HG03135 (cell line): Measurements from ENCODE around the gene LILRA1.
A peak's percentile ranks its signal among the peaks of the same experiment; 100 is the strongest.
"Not testable (repeated sequence)": the region's sequence is repeated elsewhere in the genome, so short reads cannot be mapped to it uniquely, and the experiment has no call there.

Experiments used
- ATAC-seq: cut with Tn5 transposase; IDR thresholded peaks from one replicate; pipeline ENCODE4 v1.9.1; 2021; ENCODE audit warnings: mild to moderate bottlenecking, moderate library complexity; ENCODE audit not compliant: unreplicated experiment

LILRA1 gene

GRCh38 chr19:54593445-54593844, at the start of gene LILRA1:
TSS of gene LILRA1 (plus strand) at chr19:54593632. CDS start at chr19:54594245, 613 bp downstream.
- ATAC-seq, result not testable (repeated sequence)

DNA sequence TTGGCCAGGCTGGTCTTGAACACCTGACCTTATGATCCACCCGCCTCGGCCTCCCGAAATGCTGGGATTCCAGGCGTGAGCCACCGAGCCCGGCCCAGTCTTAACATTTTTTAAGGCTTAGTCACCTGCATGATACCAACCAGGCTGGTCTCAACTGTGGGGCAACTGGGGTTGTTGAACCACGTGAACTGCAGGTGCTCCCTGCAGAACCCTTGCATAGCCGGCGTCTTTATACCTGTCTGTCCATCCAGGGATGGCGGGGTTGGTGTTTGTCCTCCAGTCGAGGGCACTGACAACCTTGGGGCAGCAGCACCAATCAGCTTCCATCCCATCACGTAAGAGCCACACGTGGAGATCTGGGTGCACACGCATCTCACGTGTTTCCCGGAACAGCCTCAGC, 44.6 kb upstream of the LILRA1 start:
- no peak for ATAC-seq

DNA sequence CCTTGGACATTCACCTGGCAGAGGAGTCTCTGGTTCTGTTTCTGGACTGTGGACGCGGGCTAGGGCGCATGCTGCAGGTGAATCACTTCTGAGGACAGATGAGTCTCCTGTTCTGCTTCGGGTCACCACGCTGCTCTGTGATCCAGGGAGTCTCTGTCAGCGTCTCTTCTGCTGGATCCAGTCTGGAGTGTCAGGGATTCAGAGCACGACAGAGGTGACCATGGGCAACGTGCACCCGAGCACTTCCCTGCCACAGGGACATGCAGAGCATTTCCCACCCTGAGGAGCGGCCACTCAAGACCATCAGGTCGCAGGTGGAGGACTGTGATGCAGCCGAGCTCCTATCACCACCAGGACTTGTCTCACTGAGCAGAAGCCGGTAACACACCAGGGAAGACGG, 44.2 kb upstream of the LILRA1 start:
- ATAC-seq, result no peak

DNA sequence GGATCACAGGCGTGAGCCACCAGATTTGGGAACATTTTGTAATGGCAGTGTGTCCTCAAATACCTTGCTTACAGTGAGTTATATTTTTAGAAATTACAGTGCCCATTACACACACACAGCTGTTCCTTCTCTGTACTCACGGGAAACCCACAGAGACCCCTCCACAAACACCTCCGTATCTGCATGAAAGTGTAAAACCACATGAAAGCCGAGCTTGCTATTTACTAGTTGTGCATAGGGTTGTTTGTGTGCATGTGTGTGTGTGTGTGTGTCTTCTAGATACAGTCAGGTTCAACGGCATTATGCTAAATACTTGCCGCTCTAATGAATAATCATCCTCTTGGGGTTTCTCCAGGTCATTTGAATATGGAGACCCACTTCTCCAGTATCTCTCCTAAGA, 42.1 kb upstream of the LILRA1 start:
- no peak for ATAC-seq

DNA sequence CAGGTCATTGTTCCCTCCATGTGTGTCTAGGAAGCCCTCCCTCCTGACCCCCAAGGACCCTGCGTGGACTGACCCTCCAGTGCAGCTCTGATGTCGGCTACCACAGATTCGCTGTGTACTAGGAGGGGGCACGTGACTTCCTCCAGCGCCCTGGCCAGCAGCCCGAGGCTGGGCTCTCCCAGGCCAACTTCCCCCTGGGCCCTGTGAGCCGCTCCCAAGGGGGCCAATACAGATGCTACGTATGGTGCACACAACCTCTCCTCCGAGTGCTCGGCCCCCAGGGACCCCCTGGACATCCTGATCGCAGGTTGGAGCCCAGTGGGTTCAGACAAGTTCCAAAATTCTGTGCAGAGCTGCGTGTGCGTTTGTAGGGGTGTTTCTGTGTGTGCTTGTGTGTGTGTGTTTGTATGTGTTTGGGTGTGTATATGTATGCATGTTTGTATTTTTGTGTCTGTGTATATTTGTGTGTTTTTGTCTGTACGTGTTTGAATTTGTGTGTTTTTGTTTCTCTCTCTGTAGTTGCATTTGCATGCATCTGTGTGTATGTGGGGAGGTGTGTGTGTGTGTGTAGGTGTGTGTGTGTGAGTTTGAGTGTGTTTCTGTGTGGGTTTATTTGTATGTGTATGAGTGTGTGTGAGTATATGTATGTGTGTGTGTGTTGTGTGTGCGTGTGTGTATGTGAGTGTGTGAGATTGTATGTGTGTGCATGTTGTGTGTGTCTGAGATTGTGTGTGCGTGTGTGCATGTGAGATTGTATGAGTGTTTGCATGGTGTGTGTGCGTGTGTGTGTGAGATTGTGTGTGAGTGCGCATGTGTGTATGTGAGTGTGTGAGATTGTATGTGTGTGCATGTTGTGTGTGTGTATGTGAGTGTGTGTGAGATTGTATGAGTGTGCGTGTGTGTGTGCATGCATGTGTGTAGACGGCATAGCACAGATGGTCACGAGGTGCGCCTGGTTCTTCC, 41.2 kb upstream of the LILRA1 start:
- no peak for ATAC-seq

GRCh38 chr19:54552913-54553310, 40.5 kb upstream of the LILRA1 start:
- ATAC-seq, result no peak

DNA sequence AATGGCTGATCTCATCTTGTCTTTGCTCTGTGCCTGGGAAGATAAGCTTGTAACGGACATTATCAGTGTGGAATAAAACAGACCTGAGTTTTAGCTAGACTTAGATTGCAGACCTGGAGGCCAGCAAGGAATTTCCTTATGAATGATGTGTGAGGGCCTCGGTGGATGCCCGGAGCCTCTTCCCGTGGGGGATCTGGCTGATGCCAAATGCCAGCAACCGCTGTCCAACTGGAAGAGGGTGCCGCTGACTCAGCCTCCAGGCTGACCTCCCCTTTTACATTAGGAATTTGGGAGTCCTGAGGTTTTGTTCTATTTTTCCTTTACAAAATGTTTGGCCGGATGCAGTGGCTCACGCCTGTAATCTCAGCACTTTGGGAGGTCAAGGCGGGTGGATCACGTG, 39.4 kb upstream of the LILRA1 start:
- no peak for ATAC-seq

- no peak for ATAC-seq
These were observed 38.5 kb upstream of the LILRA1 start for GRCh38 chr19:54554896-54555295.

DNA sequence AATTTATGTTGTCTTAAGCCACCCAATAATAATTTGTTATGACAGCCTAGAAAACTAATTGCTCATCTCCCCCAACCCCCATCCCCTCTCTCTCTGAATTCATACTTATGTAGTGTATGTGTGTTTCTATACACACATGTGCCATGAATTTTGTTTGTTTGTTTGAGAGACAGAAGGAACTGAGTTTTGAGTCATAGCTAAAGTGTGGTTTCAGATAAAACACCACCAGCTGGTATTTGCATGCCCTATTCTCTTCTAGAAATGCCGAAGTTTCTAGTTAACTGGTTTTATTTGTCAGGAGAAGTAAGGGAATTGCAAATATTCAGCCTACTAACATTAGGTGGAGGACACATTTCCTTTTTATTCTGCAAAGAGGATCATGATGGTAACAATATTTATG, 37.2 kb upstream of the LILRA1 start:
- ATAC-seq, result no peak

GRCh38 chr19:54558339-54558738, 35.1 kb upstream of the LILRA1 start:
- no peak for ATAC-seq

- ATAC-seq, result no peak
These were observed 32.5 kb upstream of the LILRA1 start for GRCh38 chr19:54560881-54561385.

GRCh38 chr19:54561840-54562239, 31.6 kb upstream of the LILRA1 start:
- ATAC-seq, result no peak

- ATAC-seq, result not testable (repeated sequence)
These were observed 30.2 kb upstream of the LILRA1 start for GRCh38 chr19:54563206-54563605.

DNA sequence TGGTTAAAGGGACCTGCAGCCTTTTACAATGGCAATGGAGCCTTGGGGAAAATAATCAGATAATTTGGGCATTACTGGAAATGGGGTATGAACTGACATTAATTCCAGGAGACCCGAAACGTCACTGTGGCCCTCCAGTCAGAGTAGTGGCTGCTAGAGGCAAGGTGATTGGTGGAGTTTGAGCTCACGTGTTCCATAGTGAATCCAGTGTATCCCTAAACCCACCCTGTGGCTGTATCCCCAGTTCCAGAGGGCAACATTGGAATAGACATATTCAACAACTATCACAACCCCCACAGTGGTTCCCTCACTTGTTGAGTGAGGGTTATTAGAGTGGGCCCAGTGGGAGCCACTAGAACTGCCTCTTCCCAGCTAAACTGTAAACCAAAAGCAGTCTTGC, 23.1 kb upstream of the LILRA1 start:
- no peak for ATAC-seq

GRCh38 chr19:54571715-54572615, 21.5 kb upstream of the LILRA1 start:
- ATAC-seq, result not testable (repeated sequence)

GRCh38 chr19:54572696-54573311, 20.6 kb upstream of the LILRA1 start:
- no peak for ATAC-seq

- ATAC-seq, result peak; percentile 56
These were observed 20.0 kb upstream of the LILRA1 start, which contains the start of gene LILRA2 for GRCh38 chr19:54573330-54573872. TSS of gene LILRA2 (plus strand) at chr19:54573790. CDS start at chr19:54573879, 89 bp downstream.

GRCh38 chr19:54574051-54574450, 19.4 kb upstream of the LILRA1 start:
- no peak for ATAC-seq

GRCh38 chr19:54574527-54575056, 18.8 kb upstream of the LILRA1 start:
- ATAC-seq, result no peak

GRCh38 chr19:54575205-54575604, 18.2 kb upstream of the LILRA1 start:
- ATAC-seq, result not testable (repeated sequence)
